GM12891 (cell line): ENCODE results near the gene OSCP1.

Source experiments
- POLR2A ChIP-seq: IDR thresholded peaks from 2 replicates; pipeline ENCODE4 v1.6.1; 2011; ENCODE audit warnings: low read depth, low read length, control low read depth
- POLR2AphosphoS5 ChIP-seq: IDR thresholded peaks from 2 replicates; pipeline ENCODE4 v1.6.1; 2011; ENCODE audit warnings: low read depth, low read length, control low read depth

GRCh38 chr1:36467700-36468455 is 17.6 kb upstream of the OSCP1 start:
- TF ChIP-seq POLR2AphosphoS5: no peak
- TF ChIP-seq POLR2A: no peak
